SK-N-SH (cell line): Measurements from ENCODE around the gene C12orf57. TPM values are rescaled to one million over a fixed set of nuclear protein-coding genes. Genes with fewer than 3 reads are reported as not detected.

Experiments used
- CTCF ChIA-PET: fragments of 300-600, 350-600 bp; formaldehyde crosslinking; extraction: SDS; loops from one replicate; lab custom pipeline; 2021; lab: Yijun Ruan, JAX
- POLR2A ChIA-PET: fragments of 350-600 bp; sonication (Branson Sonifier 250); formaldehyde crosslinking; extraction: SDS; loops from one replicate; lab custom pipeline; 2020; ENCODE audit warnings: antibody characterized with exemption, inconsistent platforms; lab: Yijun Ruan, JAX
- DNase-seq: peaks from one replicate; pipeline ENCODE4 v3.0.0; 2012
- H2AFZ ChIP-seq: fragments of 200-600 bp; sonication (generic); 2 replicates; pipeline ENCODE4 v1.8.1; 2016; ENCODE audit warnings: antibody characterized with exemption, mild to moderate bottlenecking, low read depth
- H3F3A ChIP-seq: fragments of 200-600 bp; sonication (generic); replicated peaks from 2 replicates; pipeline ENCODE3; 2016; ENCODE audit warnings: antibody characterized with exemption, mild to moderate bottlenecking; ENCODE audit not compliant: insufficient read depth
- H3K27ac ChIP-seq, 2 experiments: fragments of 200-500 bp in 1 of 2; fragments of 200-600 bp in 1 of 2; sonication (Bioruptor generic) in 1 of 2; sonication (generic), shearing (Covaris generic) in 1 of 2; 2 replicates each; pipeline versions ENCODE4 v1.5.1 to v1.6.1; 2014 to 2016; ENCODE audit warnings: low read depth in 2 of 2, inconsistent platforms in 1 of 2, low read length in 1 of 2, mild to moderate bottlenecking in 1 of 2, mixed read lengths in 1 of 2
- H3K27me3 ChIP-seq: fragments of 200-600 bp; sonication (generic), shearing (Covaris generic); 2 replicates; pipeline ENCODE4 v1.6.1; 2016; ENCODE audit warnings: mixed run types; ENCODE audit not compliant: insufficient read depth
- H3K36me3 ChIP-seq, 2 experiments: fragments of 200-500 bp in 1 of 2; fragments of 200-600 bp in 1 of 2; sonication (Bioruptor generic) in 1 of 2; sonication (generic) in 1 of 2; replicated peaks in 1 of 2; 2 replicates each; pipeline versions ENCODE3 to v1.5.1; 2014 to 2016; ENCODE audit warnings: low read length in 1 of 2, mild to moderate bottlenecking in 1 of 2; ENCODE audit not compliant: insufficient read depth in 2 of 2, control insufficient read depth in 1 of 2
- H3K4me1 ChIP-seq, 2 experiments: fragments of 200-500 bp in 1 of 2; fragments of 200-600 bp in 1 of 2; sonication (Bioruptor generic) in 1 of 2; sonication (generic), shearing (Covaris generic) in 1 of 2; 2 replicates each; pipeline versions ENCODE4 v1.5.1 to v1.6.1; 2014 to 2016; ENCODE audit warnings: low read depth in 1 of 2, low read length in 1 of 2, mixed run types in 1 of 2; ENCODE audit not compliant: insufficient read depth in 2 of 2, control insufficient read depth in 1 of 2
- H3K4me2 ChIP-seq: fragments of 200-600 bp; sonication (generic), shearing (Covaris generic); 2 replicates; pipeline ENCODE4 v1.6.1; 2017; ENCODE audit warnings: mixed run types
- H3K4me3 ChIP-seq, 2 experiments: fragments of 200-500 bp in 1 of 2; fragments of 200-600 bp in 1 of 2; sonication (Bioruptor generic) in 1 of 2; sonication (generic), shearing (Covaris generic) in 1 of 2; 2 replicates each; pipeline versions ENCODE4 v1.5.1 to v1.8.1; 2014 to 2016; ENCODE audit warnings: low read depth in 2 of 2, inconsistent platforms in 1 of 2, low read length in 1 of 2, mild to moderate bottlenecking in 1 of 2, mixed read lengths in 1 of 2, moderate library complexity in 1 of 2
- H3K79me2 ChIP-seq: fragments of 200-600 bp; sonication (generic); 2 replicates; pipeline ENCODE4 v1.8.1; 2017; ENCODE audit warnings: mild to moderate bottlenecking; ENCODE audit not compliant: insufficient read depth
- H3K9ac ChIP-seq: fragments of 200-600 bp; sonication (generic); 2 replicates; pipeline ENCODE4 v1.6.1; 2017; ENCODE audit warnings: mixed run types
- H3K9me2 ChIP-seq: fragments of 200-600 bp; sonication (generic); 2 replicates; pipeline ENCODE4 v1.6.1; 2017; ENCODE audit warnings: mixed run types
- H3K9me3 ChIP-seq: fragments of 200-600 bp; sonication (generic); 2 replicates; pipeline ENCODE4 v1.6.1; 2017; ENCODE audit warnings: mixed run types, mild to moderate bottlenecking, moderate library complexity
- H4K20me1 ChIP-seq: fragments of 200-600 bp; sonication (generic); 2 replicates; pipeline ENCODE4 v1.6.1; 2017; ENCODE audit warnings: mild to moderate bottlenecking, mixed run types; ENCODE audit not compliant: insufficient read depth
- CHD2 ChIP-seq: fragments of 150-350 bp; IDR thresholded peaks from 2 replicates; pipeline ENCODE4 v1.6.1; 2018; ENCODE audit warnings: low read length; ENCODE audit not compliant: partially characterized antibody
- ELF1 ChIP-seq: IDR thresholded peaks from 2 replicates; pipeline ENCODE4 v1.4.0; 2012
- FOSL2 ChIP-seq: IDR thresholded peaks from 2 replicates; pipeline ENCODE4 v1.4.0; 2012; ENCODE audit warnings: low read depth, mild to moderate bottlenecking, moderate library complexity, borderline replicate concordance
- JUND ChIP-seq: IDR thresholded peaks from 2 replicates; pipeline ENCODE4 v1.4.0; 2012
- NFIC ChIP-seq: IDR thresholded peaks from 2 replicates; pipeline ENCODE4 v1.4.0; 2012; ENCODE audit warnings: borderline replicate concordance
- NRF1 ChIP-seq: IDR thresholded peaks from 2 replicates; pipeline ENCODE4 v1.6.1; 2012; ENCODE audit warnings: low read depth, mild to moderate bottlenecking, low read length
- RAD21 ChIP-seq: IDR thresholded peaks from 2 replicates; pipeline ENCODE4 v1.6.1; 2012; ENCODE audit warnings: mild to moderate bottlenecking, low read length
- RCOR1 ChIP-seq: fragments of 150-350 bp; IDR thresholded peaks from 2 replicates; pipeline ENCODE4 v1.6.1; 2017; ENCODE audit warnings: antibody characterized with exemption, low read length
- TCF12 ChIP-seq: IDR thresholded peaks from 2 replicates; pipeline ENCODE4 v1.4.0; 2012
- WGBS: methylation state at CpG from one replicate; pipeline ENCODE4 v1.1.6; 2017; ENCODE audit warnings: low lambda C conversion rate; 5-methylcytosine and 5-hydroxymethylcytosine counted together
- polyA plus RNA-seq, 3 experiments: library from polyadenylated mRNA; depleted of rRNA; stranded (reverse); fragments of >200 nt; gene quantifications; 2 replicates each; pipeline ENCODE4 v1.2.3, GENCODE V29; 2012
- TF ChIP-seq, protein P1 (sequence below): IDR thresholded peaks from 2 replicates; pipeline ENCODE4 v1.4.0; 2012; ENCODE audit warnings: low read depth, borderline replicate concordance
- TF ChIP-seq, protein P2 (sequence below): fragments of 200-600 bp; sonication (generic); IDR thresholded peaks from 2 replicates; pipeline ENCODE4 v1.6.1; 2017; ENCODE audit warnings: antibody characterized with exemption, mild to moderate bottlenecking, moderate library complexity
- TF ChIP-seq, protein P3 (sequence below): IDR thresholded peaks from 2 replicates; pipeline ENCODE4; 2012

C12orf57 gene
- polyA plus RNA-seq, 1 of the 3 experiments (the other 2 are of a cell fraction) = 659 TPM

DNA sequence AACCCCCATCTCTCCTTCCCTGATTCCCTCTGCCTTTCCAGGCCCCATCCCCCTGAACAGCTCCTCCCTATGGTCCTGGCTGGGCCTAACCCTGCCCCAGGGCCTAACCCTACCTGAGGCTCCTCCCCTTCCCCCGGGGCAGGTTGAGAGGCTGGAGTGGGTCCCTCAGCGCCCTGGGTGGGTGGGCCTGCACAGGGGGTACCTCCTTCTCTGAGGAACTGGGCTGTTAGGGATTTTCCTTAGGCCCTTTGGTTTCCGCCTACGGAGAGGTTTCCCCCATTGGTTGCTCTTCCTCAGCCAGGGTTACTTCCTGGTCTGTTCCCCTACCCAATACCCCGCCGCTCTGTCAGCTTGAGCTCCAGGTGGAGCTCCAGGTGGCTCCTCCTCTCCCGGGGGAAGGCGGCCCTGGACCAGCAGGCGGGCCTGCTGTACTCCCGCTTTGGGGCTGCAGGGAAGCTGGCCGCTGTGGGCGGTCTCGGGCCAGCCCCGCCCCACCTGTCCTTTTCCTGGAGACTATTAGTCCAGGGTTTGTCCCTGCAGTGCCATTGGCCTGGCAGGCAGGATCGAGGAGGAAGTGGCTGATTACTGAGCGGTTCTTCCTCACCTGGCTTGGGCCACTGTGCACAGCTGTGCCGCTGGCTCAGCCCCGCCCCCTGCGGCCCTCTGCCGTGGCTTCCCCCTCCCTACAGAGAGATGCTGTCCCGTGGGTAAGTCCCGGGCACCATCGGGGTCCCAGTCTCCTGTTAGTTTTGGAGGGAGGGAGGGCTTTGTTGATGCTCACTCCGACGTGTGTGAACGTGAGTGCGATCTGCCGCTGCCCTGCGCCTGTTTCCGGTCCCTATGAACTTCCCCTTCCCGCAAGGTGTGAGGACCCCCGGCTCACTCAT lies 2.5 kb downstream of the C12orf57 start:
- CTCF ChIA-PET = interaction anchor here (0.9 to 6.5 kb wide), 9 partner anchors 8 to 167 kb away, joined by 3 to 114 read pairs (median 10); partner anchors contain the start of genes C1R and C1RL
- peaks cover 36% of the 10 kb centered on the region for H3F3A ChIP-seq

More for the DNA sequence above, 2.5 kb downstream of the C12orf57 start:
- no peak for TF ChIP-seq CHD2
- TF ChIP-seq, protein P1, sequence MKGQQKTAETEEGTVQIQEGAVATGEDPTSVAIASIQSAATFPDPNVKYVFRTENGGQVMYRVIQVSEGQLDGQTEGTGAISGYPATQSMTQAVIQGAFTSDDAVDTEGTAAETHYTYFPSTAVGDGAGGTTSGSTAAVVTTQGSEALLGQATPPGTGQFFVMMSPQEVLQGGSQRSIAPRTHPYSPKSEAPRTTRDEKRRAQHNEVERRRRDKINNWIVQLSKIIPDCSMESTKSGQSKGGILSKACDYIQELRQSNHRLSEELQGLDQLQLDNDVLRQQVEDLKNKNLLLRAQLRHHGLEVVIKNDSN = no peak
- TF ChIP-seq ELF1 = no peak
- TF ChIP-seq, protein P2, sequence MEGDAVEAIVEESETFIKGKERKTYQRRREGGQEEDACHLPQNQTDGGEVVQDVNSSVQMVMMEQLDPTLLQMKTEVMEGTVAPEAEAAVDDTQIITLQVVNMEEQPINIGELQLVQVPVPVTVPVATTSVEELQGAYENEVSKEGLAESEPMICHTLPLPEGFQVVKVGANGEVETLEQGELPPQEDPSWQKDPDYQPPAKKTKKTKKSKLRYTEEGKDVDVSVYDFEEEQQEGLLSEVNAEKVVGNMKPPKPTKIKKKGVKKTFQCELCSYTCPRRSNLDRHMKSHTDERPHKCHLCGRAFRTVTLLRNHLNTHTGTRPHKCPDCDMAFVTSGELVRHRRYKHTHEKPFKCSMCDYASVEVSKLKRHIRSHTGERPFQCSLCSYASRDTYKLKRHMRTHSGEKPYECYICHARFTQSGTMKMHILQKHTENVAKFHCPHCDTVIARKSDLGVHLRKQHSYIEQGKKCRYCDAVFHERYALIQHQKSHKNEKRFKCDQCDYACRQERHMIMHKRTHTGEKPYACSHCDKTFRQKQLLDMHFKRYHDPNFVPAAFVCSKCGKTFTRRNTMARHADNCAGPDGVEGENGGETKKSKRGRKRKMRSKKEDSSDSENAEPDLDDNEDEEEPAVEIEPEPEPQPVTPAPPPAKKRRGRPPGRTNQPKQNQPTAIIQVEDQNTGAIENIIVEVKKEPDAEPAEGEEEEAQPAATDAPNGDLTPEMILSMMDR = no peak
- TF ChIP-seq TCF12 = no peak
- TF ChIP-seq NFIC = no peak
- TF ChIP-seq, protein P3, sequence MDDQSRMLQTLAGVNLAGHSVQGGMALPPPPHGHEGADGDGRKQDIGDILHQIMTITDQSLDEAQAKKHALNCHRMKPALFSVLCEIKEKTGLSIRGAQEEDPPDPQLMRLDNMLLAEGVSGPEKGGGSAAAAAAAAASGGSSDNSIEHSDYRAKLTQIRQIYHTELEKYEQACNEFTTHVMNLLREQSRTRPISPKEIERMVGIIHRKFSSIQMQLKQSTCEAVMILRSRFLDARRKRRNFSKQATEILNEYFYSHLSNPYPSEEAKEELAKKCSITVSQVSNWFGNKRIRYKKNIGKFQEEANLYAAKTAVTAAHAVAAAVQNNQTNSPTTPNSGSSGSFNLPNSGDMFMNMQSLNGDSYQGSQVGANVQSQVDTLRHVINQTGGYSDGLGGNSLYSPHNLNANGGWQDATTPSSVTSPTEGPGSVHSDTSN = no peak
- TF ChIP-seq RAD21 = no peak
- TF ChIP-seq JUND = no peak
- TF ChIP-seq NRF1 = no peak
- TF ChIP-seq RCOR1 = no peak
- no peak for TF ChIP-seq FOSL2
- POLR2A ChIA-PET = interaction anchor here (4.5 to 4.6 kb wide), 2 partner anchors 17 to 19 kb away, joined by 62 to 82 read pairs; partner anchors contain the start of gene ATN1
- no peak overlapping the region for H3K27ac ChIP-seq
- DNase-seq = peak; percentile 33
- no peaks in the 10 kb centered on the region for H3K9me2 ChIP-seq
- no peak overlapping the region for H2AFZ ChIP-seq
- H3K4me1 ChIP-seq = peaks cover 6 to 13% of the 10 kb centered on the region in 2 experiments; a peak in 3 of 4 replicates
- H4K20me1 ChIP-seq = no peaks in the 10 kb centered on the region
- no peak overlapping the region for H3K4me3 ChIP-seq
- WGBS = 74% methylated on average over 8 of the region's 32 CpGs
- H3K4me2 ChIP-seq = peak overlapping the region; percentile 87; the same call in 1 of the 2 replicates
- no peak overlapping the region for H3K9ac ChIP-seq
- H3K79me2 ChIP-seq = peaks cover 10% of the 10 kb centered on the region; the same call in 1 of the 2 replicates
- H3K27me3 ChIP-seq = no peaks in the 10 kb centered on the region
- H3K36me3 ChIP-seq = peaks cover 7 to 9% of the 10 kb centered on the region in 2 experiments
- no peaks in the 10 kb centered on the region for H3K9me3 ChIP-seq
